GM18511 (cell line): ENCODE data around the gene CAVIN2.

Experiments
- ATAC-seq: cut with Tn5 transposase; IDR thresholded peaks from one replicate; pipeline ENCODE4 v1.9.1; 2021; ENCODE audit warnings: mild to moderate bottlenecking, moderate library complexity; ENCODE audit not compliant: unreplicated experiment

The CAVIN2 gene

GRCh38 chr2:191866195-191866594 is 19.3 kb upstream of the CAVIN2 start:
- ATAC-seq, result no peak

DNA sequence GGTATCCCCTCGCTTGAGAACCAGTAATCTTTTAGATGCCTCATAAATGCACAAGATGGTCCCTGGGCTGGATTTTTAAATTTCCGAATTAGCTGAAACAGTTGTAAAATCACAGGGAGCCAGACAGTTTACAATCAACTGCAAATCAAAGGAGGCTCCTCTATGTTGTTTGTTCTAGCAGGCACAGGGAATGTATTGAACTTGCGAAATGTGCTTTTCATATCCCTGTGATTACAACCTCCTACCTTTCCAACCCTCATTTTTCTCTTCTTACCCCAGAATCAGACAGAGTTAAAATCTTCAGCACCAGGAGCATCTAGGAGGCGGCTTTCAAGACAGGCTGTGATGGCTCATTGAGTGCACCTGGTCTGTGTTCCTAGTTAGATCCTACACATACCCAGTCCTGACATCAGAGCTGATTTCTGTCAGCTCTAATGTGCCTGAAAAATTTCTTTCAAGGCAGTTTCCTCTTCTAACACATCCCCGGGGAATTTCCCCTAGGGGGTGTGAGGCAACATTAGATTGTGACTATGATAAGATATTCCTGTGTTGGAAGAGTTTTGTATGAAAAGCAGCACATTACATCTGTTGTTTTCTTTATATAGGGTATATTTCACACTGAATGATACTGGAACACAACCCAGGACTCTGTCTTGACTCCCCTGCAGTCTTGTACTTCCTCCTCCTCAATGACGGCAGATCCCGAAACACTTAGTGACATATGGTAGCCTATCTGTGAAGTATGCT is 17.9 kb upstream of the CAVIN2 start:
- ATAC-seq, result no peak

DNA sequence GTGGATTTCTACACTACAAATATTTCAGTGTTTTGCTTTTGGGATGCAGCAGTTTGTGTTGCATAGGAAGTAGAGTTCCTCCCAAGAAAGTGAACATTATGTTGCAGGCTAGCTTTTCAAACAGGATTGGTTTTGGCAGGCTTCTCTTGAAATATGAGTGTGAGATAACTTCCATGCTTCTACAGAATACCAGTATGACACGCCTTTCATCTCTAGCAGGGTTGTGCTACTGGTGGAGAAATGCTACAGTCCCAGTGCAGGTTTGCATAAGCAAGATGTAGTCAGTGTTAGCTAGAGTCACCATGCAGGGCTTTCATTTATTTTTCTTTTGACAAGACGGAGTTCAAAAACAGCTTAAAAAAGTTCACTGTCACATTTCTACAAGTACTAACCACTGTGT is 17.1 kb upstream of the CAVIN2 start:
- ATAC-seq, result no peak

GRCh38 chr2:191862156-191862775 is 15.4 kb upstream of the CAVIN2 start:
- ATAC-seq, result no peak

GRCh38 chr2:191860760-191861466 is 14.0 kb upstream of the CAVIN2 start:
- no peak for ATAC-seq

DNA sequence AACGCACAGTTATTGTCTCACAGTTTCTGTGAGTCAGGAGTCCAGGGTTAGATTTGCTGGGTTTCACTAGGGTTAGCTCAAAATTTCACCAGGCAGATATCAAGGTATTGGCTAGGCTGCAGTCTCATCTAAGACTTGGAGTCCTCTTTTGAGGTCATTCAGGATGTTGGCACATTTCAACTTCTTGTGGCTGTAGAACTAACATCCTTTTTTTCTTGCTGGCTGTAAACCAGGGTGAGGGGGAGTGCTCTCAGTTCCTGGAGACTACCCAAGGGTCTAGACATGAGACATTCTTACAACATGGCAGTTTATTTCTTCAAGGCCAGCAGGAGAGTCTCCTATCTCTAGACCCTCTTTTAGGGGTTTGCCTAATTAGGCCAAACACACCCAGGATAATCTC is 12.8 kb upstream of the CAVIN2 start:
- no peak for ATAC-seq

GRCh38 chr2:191857886-191858285 is 11.0 kb upstream of the CAVIN2 start:
- ATAC-seq, result no peak

- no peak for ATAC-seq
Observed at GRCh38 chr2:191857259-191857805, 10.4 kb upstream of the CAVIN2 start.

- no peak for ATAC-seq
Observed at GRCh38 chr2:191856111-191856876, 9.4 kb upstream of the CAVIN2 start.

DNA sequence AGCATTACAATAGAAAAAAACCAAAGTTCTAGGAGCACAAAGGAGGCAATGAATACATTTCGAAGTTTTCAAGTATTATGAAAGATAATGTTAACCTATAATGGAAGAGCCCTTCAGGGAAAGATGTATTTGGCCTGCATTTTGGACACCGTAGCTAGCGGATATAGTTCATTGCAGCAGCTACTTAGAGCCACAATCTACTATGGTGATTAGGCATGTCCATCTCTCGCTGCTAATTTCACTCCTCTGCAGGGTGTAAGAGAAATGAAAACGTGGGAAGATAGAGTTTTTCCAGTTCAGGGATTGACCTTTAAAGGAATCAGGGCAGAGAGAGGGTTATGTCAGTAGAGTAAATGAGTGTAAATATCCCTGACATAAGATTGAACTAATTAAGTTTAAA is 8.5 kb upstream of the CAVIN2 start:
- no peak for ATAC-seq

GRCh38 chr2:191854382-191855372 is 7.8 kb upstream of the CAVIN2 start:
- no peak for ATAC-seq

DNA sequence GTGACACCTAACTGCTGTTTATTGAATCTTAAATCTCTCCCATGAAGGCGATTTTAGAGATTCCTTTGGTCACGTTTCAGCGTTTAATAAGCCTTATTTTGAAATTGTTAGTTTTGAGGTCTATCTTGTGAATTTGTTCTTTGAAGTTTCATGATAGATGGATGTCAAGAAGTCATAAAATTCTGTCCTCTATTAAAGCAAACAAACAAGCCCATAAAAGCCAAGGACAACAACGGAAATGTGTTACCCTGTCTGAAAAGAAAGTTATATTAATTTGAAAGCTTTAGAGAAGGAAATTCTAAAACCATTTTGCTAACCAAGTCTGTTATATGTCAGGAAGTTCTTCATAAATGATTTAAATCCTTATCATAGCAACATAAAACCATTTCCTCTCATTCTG is 7.0 kb upstream of the CAVIN2 start:
- ATAC-seq, result no peak

- no peak for ATAC-seq
Observed at GRCh38 chr2:191851158-191851557, 4.3 kb upstream of the CAVIN2 start.

DNA sequence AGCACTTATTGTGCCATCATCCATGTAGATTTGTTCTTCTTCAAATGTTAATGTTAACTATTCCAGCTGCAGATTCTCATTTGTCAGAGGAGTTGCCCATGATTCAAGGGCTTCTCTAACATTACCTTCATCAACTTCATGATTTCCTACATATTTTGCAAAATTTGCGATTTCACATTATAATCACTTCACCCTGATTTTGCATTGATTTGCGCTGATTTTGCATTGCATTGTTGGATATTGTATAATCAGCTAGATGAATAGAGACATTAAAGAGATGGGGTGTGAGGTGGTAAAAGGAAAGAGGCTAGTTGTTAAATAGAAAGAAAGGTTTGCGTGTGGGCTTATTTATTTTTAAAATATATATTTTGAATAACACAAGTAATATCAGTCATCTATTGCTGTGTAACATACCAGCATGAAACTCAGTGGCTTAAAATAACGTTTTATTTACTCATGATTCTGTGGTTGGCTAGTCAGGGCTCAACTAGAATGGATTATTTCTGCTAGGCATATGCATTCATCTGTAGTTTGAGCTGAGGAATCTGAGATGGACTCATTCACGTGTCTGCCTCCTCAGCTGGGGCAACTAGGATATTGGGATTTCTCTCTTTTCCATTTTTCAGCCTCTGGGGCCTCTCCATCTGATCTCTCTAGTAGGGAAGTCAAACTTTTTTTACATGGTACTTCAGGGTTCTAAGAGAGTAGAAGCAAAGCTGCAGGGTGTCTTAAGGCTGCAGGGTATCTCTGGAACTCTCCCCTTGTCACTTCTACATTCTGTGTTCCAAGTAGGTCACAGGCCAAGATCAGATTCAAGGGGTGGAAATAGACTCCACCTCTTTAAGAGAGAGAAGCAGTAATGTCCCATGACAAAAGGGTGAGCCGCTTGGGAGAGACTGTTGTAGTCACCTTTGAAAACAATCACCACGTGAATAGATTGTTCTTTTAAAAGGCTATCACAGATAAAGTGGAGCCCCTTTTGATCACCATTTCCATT is 2.2 kb upstream of the CAVIN2 start:
- no peak for ATAC-seq

DNA sequence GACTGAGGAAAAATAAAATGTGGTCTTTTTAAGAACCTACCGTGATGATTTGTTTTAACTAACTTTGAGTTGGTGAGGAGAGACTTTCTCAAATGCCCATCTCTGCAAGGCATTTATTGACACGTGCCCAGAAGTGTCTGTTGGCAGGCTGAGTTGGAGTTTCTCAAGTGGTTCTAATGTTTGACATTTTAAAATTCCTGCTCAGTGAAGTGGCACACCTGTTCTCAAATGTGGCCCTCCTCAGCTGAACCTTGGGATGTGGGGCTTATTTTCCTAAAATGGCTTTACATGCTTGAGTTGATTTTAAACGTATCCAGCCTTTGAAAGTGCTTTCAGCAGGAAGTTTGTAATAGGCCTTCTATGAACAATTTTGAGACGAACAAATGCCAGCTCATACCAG is 876 bp upstream of the CAVIN2 start:
- ATAC-seq, result no peak

DNA sequence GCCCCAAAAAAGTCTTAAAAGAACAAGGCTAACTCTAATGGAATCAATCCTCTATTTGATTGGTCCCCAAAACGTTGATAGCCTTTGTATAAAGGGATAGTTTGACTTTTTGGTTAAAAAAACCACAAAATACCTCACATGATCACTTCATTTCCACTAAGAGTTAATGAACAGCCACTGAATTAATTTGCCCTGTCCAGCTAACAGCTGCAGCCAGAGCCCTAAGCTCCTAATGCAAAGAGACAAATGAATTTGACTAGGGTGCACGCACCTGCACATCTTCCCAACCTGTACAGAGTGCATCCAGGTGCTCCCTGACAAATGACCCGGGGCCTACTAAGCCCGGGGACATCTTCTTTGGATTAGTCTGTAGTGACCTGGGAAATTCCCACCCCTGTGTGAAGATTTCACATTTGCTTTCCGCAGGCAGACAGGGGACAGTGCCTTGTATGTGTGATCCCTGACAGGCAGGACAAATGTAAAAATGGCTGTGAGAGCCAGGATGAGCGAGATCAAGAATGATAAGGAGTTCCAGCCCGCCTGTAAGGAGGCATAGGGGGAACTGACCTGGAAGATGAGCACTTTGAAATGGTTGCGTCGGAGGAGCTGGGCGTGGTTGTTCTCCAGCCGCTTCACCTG is 893 bp downstream of the CAVIN2 start:
- ATAC-seq, result peak; percentile 15

GRCh38 chr2:191845248-191845715 is 1.6 kb downstream of the CAVIN2 start:
- ATAC-seq, result no peak

- ATAC-seq, result no peak
Observed at GRCh38 chr2:191844706-191845105, 2.2 kb downstream of the CAVIN2 start.
